SU-DHL-6 (cell line): ENCODE results near the gene TBL1X.

Experiments used
- CTCF ChIP-seq: fragments of 200-600 bp; sonication (generic); IDR thresholded peaks from one replicate; pipeline ENCODE4 v1.5.1; 2017; ENCODE audit warnings: antibody characterized with exemption, mild to moderate bottlenecking, low read length, moderate library complexity; ENCODE audit not compliant: insufficient read depth, poor library complexity, severe bottlenecking
- EZH2phosphoT487 ChIP-seq: fragments of 200-600 bp; sonication (generic), shearing (Covaris generic); conservative IDR thresholded peaks from 2 replicates; pipeline ENCODE4 v1.6.1; 2018; ENCODE audit warnings: mild to moderate bottlenecking, antibody characterized with exemption, low read length, moderate library complexity, mixed read lengths

GRCh38 chrX:9436812-9437211 lies 28.0 kb upstream of the TBL1X start:
- TF ChIP-seq CTCF (no peak), EZH2phosphoT487 (no peak)
